ENCODE measurements around the gene NPFFR1. TPM values are rescaled to one million over a fixed set of nuclear protein-coding genes. Genes with fewer than 3 reads are reported as not detected.

The NPFFR1 gene
- total RNA-seq, 3 donors from 2014 or later: 0.44 TPM; not detected in 2

GRCh38 chr10:70201105-70201504 is 82.7 kb downstream of the NPFFR1 start:
- no peak for DNase-seq (ENCODE audit: low spot score in 2 of 2)
- H3K36me3 ChIP-seq: peaks cover 9% of the 10 kb centered on the region
- H3K27ac ChIP-seq: no peak overlapping the region
- no peaks in the 10 kb centered on the region for H3K27me3 ChIP-seq
- H3K4me3 ChIP-seq: no peak overlapping the region
- TF ChIP-seq POLR2A (IDR thresholded peaks at IDR 0.05): no peak
- TF ChIP-seq, protein P1, sequence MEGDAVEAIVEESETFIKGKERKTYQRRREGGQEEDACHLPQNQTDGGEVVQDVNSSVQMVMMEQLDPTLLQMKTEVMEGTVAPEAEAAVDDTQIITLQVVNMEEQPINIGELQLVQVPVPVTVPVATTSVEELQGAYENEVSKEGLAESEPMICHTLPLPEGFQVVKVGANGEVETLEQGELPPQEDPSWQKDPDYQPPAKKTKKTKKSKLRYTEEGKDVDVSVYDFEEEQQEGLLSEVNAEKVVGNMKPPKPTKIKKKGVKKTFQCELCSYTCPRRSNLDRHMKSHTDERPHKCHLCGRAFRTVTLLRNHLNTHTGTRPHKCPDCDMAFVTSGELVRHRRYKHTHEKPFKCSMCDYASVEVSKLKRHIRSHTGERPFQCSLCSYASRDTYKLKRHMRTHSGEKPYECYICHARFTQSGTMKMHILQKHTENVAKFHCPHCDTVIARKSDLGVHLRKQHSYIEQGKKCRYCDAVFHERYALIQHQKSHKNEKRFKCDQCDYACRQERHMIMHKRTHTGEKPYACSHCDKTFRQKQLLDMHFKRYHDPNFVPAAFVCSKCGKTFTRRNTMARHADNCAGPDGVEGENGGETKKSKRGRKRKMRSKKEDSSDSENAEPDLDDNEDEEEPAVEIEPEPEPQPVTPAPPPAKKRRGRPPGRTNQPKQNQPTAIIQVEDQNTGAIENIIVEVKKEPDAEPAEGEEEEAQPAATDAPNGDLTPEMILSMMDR (IDR thresholded peaks at IDR 0.05): no peak
- H3K4me1 ChIP-seq: no peaks in the 10 kb centered on the region
- intact Hi-C loops (cut with DNase I; ENCODE audit: low total_unique reads): no loop called here
- peaks cover 6 to 11% of the 10 kb centered on the region in 2 donors for H3K9me3 ChIP-seq

DNA sequence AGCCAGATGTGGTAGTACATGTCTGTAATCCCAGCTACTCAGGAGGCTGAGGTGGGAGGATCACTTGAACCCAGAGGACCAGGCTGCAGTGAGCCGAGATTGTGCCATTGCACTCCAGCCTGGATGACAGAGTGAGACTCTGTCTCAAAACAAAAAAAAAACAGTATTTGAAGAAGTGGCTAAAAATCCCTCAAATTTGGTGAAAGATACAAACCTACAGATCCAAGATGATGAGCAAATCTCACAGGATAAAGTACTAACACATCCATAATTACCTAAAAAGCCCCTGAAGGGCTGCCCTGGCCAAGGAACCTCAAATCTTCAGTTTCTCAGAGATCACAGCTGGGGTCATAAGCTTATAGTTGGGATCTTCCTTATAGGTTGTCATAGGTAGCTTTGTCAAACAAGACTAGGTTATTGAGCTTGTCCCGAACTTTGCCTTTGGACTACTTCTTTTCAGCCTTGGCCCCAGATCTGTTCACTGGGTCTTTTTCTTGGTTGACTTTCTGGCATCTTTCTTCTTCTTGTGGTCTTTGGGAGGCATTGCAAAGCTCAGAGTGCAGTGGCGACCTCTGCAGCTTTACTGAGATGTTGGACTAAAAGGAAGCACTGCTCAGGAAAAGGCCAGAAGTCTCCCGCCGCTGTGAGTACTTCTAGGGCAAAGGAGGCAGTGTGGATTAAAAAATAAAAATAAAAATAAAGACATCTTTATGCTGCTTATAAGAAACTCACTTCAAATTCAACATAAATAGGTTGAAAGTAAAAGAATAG is 84.9 kb downstream of the NPFFR1 start:
- H3K9me3 ChIP-seq: peaks cover 6 to 11% of the 10 kb centered on the region in 2 donors
- no peak for DNase-seq (ENCODE audit: low spot score in 2 of 2)
- no peaks in the 10 kb centered on the region for H3K4me1 ChIP-seq
- H3K27me3 ChIP-seq: no peaks in the 10 kb centered on the region
- no peak overlapping the region for H3K27ac ChIP-seq
- peaks cover 9% of the 10 kb centered on the region for H3K36me3 ChIP-seq
- TF ChIP-seq, protein P1 (IDR thresholded peaks at IDR 0.05): no peak
- TF ChIP-seq POLR2AphosphoS5 (IDR thresholded peaks at IDR 0.05): no peak
- no peak for TF ChIP-seq POLR2A (IDR thresholded peaks at IDR 0.05)
- intact Hi-C loops (cut with DNase I; ENCODE audit: low total_unique reads): no loop called here
- no peak overlapping the region for H3K4me3 ChIP-seq

Other genes starting within 250 kb of the NPFFR1 start
- gene MACROH2A2, start 231.2 kb downstream of the NPFFR1 start, total RNA-seq: 10 to 100 TPM in 2 of 3 donors, 1 to 10 TPM in 1; 4.8 to 19.5 (median 15.4) TPM
- gene AIFM2, start 151.2 kb downstream of the NPFFR1 start, total RNA-seq: 10 to 100 TPM; 14.3 to 42.1 (median 33.1) TPM
- gene TYSND1, start 137.3 kb downstream of the NPFFR1 start, total RNA-seq: 10 to 100 TPM; 12.5 to 19.9 (median 19.7) TPM
- 10 to 100 TPM; 87.5 to 95.4 (median 95.4) TPM for gene SAR1A, start 113.5 kb downstream of the NPFFR1 start, total RNA-seq
- gene PPA1, start 50.6 kb downstream of the NPFFR1 start, total RNA-seq: 100 to 1,000 TPM in 2 of 3 donors, 10 to 100 TPM in 1; 86.9 to 174 (median 164) TPM
- 1 to 10 TPM; 3.9 to 5.3 (median 4.4) TPM for gene LRRC20, start 98.6 kb upstream of the NPFFR1 start, total RNA-seq
- gene EIF4EBP2, start 120.1 kb upstream of the NPFFR1 start, total RNA-seq: 100 to 1,000 TPM in 1 of 3 donors, 10 to 100 TPM in 2; 76.0 to 192 (median 80.5) TPM
- gene NODAL, start 157.7 kb upstream of the NPFFR1 start, total RNA-seq: not detected
- gene PALD1, start 194.8 kb upstream of the NPFFR1 start, total RNA-seq: 1 to 10 TPM; 1.9 to 7.5 (median 5.9) TPM